HepG2 (cell line): ENCODE results near the gene METTL23. TPM values are rescaled to one million over a fixed set of nuclear protein-coding genes. Genes with fewer than 3 reads are reported as not detected.
A peak's percentile ranks its signal among the peaks of the same experiment; 100 is the strongest.

ENCODE experiments used
- AGO1 ChIP-seq: fragments of 200-400 bp; formaldehyde crosslinking; IDR thresholded peaks from 2 replicates; pipeline ENCODE4 v1.6.1; 2017; ENCODE audit warnings: mild to moderate bottlenecking, low read depth, low read length, moderate library complexity; ENCODE audit not compliant: poor library complexity, severe bottlenecking
- AGO2 ChIP-seq: fragments of 200-400 bp; formaldehyde crosslinking; optimal IDR thresholded peaks from 2 replicates; pipeline ENCODE3; 2017; ENCODE audit warnings: mild to moderate bottlenecking, low read depth, low read length, moderate library complexity
- AHR ChIP-seq: IDR thresholded peaks from 2 replicates; pipeline ENCODE4 v1.6.1; 2018; ENCODE audit warnings: missing genetic modification reagents, missing compliant biosample characterization
- ATM ChIP-seq: fragments of 450-650 bp; IDR thresholded peaks from 2 replicates; pipeline ENCODE4 v1.7.1; 2017; ENCODE audit warnings: mild to moderate bottlenecking, borderline replicate concordance
- BCL3 ChIP-seq: sonication (generic); formaldehyde crosslinking; IDR thresholded peaks from 2 replicates; pipeline ENCODE4 v1.5.1; 2020; ENCODE audit warnings: mild to moderate bottlenecking, missing genetic modification reagents, moderate library complexity
- CREM ChIP-seq, 2 experiments: sonication (generic) in 1 of 2; formaldehyde crosslinking in 1 of 2; IDR thresholded peaks; 2 replicates each; pipeline versions ENCODE4 v1.4.0 to v1.6.1; 2016 to 2020; ENCODE audit warnings: antibody characterized with exemption in 1 of 2, mild to moderate bottlenecking in 1 of 2, missing genetic modification reagents in 1 of 2
- FUBP1 ChIP-seq: sonication (generic); formaldehyde crosslinking; IDR thresholded peaks from 2 replicates; pipeline ENCODE4 v1.5.1; 2020; ENCODE audit warnings: missing genetic modification reagents, mild to moderate bottlenecking, borderline replicate concordance
- HHEX ChIP-seq: IDR thresholded peaks from 2 replicates; pipeline ENCODE4 v1.6.1; 2016; ENCODE audit warnings: control low read depth
- MTA1 ChIP-seq: sonication (generic); formaldehyde crosslinking; IDR thresholded peaks from 2 replicates; pipeline ENCODE4 v1.4.0; 2020; ENCODE audit warnings: missing genetic modification reagents, mild to moderate bottlenecking, borderline replicate concordance
- NFIC ChIP-seq: IDR thresholded peaks from 2 replicates; pipeline ENCODE4 v1.6.1; 2012; ENCODE audit warnings: mild to moderate bottlenecking, low read length, inconsistent platforms
- ONECUT2 ChIP-seq: sonication (generic); formaldehyde crosslinking; IDR thresholded peaks from 2 replicates; pipeline ENCODE4 v1.4.0; 2020; ENCODE audit warnings: missing genetic modification reagents
- PHF21A ChIP-seq: sonication (generic); formaldehyde crosslinking; IDR thresholded peaks from 2 replicates; pipeline ENCODE4 v1.5.0; 2020; ENCODE audit warnings: mild to moderate bottlenecking, missing genetic modification reagents
- PRDM4 ChIP-seq: sonication (generic); formaldehyde crosslinking; IDR thresholded peaks from 2 replicates; pipeline ENCODE4 v1.9.0; 2021; ENCODE audit warnings: missing genetic modification reagents, borderline replicate concordance
- REPIN1 ChIP-seq: sonication (generic); formaldehyde crosslinking; IDR thresholded peaks from 2 replicates; pipeline ENCODE4 v1.8.0; 2022; ENCODE audit warnings: missing genetic modification reagents, low read depth, mild to moderate bottlenecking, borderline replicate concordance
- TAF1 ChIP-seq: sonication (generic); formaldehyde crosslinking; IDR thresholded peaks from 2 replicates; pipeline ENCODE4 v1.4.0; 2020; ENCODE audit warnings: missing genetic modification reagents
- TCF12 ChIP-seq, 2 experiments: fragments of 450-650 bp in 1 of 2; sonication (generic) in 1 of 2; formaldehyde crosslinking in 1 of 2; IDR thresholded peaks; 2 replicates each; pipeline versions ENCODE4 v1.6.1 to v1.8.0; 2017 to 2022; ENCODE audit warnings: antibody characterized with exemption in 1 of 2, mild to moderate bottlenecking in 1 of 2, missing genetic modification reagents in 1 of 2, moderate library complexity in 1 of 2
- THAP8 ChIP-seq: sonication (generic); formaldehyde crosslinking; IDR thresholded peaks from 2 replicates; pipeline ENCODE4 v1.5.1; 2020; ENCODE audit warnings: missing genetic modification reagents, mild to moderate bottlenecking, borderline replicate concordance
- ZFP1 ChIP-seq: IDR thresholded peaks from 2 replicates; pipeline ENCODE4 v1.6.1; 2016
- ZNF253 ChIP-seq: sonication (generic); formaldehyde crosslinking; IDR thresholded peaks from 2 replicates; pipeline ENCODE4 v1.8.0; 2022; ENCODE audit warnings: mild to moderate bottlenecking, missing genetic modification reagents, borderline replicate concordance
- ZNF33B ChIP-seq: sonication (generic); formaldehyde crosslinking; IDR thresholded peaks from 2 replicates; pipeline ENCODE4 v1.5.1; 2020; ENCODE audit warnings: mild to moderate bottlenecking, missing genetic modification reagents
- ZNF570 ChIP-seq: sonication (generic); formaldehyde crosslinking; IDR thresholded peaks from 2 replicates; pipeline ENCODE4 v1.4.0; 2020; ENCODE audit warnings: mild to moderate bottlenecking, missing genetic modification reagents, borderline replicate concordance
- ZNF704 ChIP-seq: sonication (generic); formaldehyde crosslinking; IDR thresholded peaks from 2 replicates; pipeline ENCODE4 v1.8.1; 2023; ENCODE audit warnings: mild to moderate bottlenecking, inconsistent platforms, moderate library complexity, missing genetic modification reagents, borderline replicate concordance
- polyA plus RNA-seq, 8 experiments: library from polyadenylated mRNA; depleted of rRNA in 3 of 8; stranded (reverse) in 7 of 8; unstranded in 1 of 8; fragments of >200 nt; fragmentation: Illumina TruSeq in 4 of 8; extraction: Trizol in 4 of 8; gene quantifications; 2 replicates each; pipeline versions ENCODE4 v1.2.1 to v1.2.3, GENCODE V29; 2011 to 2016; ENCODE audit warnings: low read depth in 4 of 8, missing spikeins in 1 of 8, mixed read lengths in 1 of 8; ENCODE audit not compliant: insufficient read depth in 1 of 8
- total RNA-seq, 5 experiments: library from RNA; depleted of rRNA; stranded (reverse); fragments of >200 nt; fragmentation: Illumina TruSeq; extraction: Trizol; gene quantifications; 2 replicates each; pipeline ENCODE4 v1.2.3, GENCODE V29; 2016; ENCODE audit warnings: low read depth in 1 of 5

METTL23 gene
- total and polyA plus RNA-seq, 2 of the 13 experiments (the other 11 are each of a cell fraction or from before 2014, with no cell fraction given): 39.9 to 104 TPM

- TF ChIP-seq BCL3 (CRISPR knock-in tag): peak; percentile 14; the same call in 1 of the 2 replicates
- no peak for TF ChIP-seq ONECUT2 (CRISPR knock-in tag)
- no peak for TF ChIP-seq ZNF704
- peak; percentile 27; the same call in 1 of the 2 replicates for TF ChIP-seq REPIN1
- TF ChIP-seq NFIC: no peak
- no peak for TF ChIP-seq ZNF570 (CRISPR knock-in tag)
- TF ChIP-seq ATM: no peak
- no peak for TF ChIP-seq ZNF33B (CRISPR knock-in tag)
- no peak for TF ChIP-seq ZFP1 (CRISPR knock-in tag)
- no peak; the same call in 1 of the 2 replicates for TF ChIP-seq MTA1 (CRISPR knock-in tag)
- no peak for TF ChIP-seq TAF1 (CRISPR knock-in tag)
- TF ChIP-seq AGO2: peak; percentile 100
- TF ChIP-seq THAP8 (CRISPR knock-in tag): no peak
- no peak for TF ChIP-seq HHEX (CRISPR knock-in tag)
- no peak for TF ChIP-seq AHR (CRISPR knock-in tag)
- no peak for TF ChIP-seq CREM (IDR thresholded peaks at IDR 0.05)
- no peak for TF ChIP-seq CREM (CRISPR knock-in tag; IDR thresholded peaks at IDR 0.05)
- TF ChIP-seq PRDM4 (CRISPR knock-in tag): no peak
- 0 out of 2 replicates have a peak, but pooled peaks have one; percentile 2 for TF ChIP-seq FUBP1
- TF ChIP-seq TCF12 (IDR thresholded peaks at IDR 0.05): no peak
- no peak for TF ChIP-seq TCF12 (CRISPR knock-in tag; IDR thresholded peaks at IDR 0.05)
- TF ChIP-seq ZNF253 (CRISPR knock-in tag): no peak
- TF ChIP-seq AGO1: no peak
- no peak for TF ChIP-seq PHF21A (CRISPR knock-in tag)
These were observed 9.9 kb downstream of the METTL23 start (continued) for GRCh38 chr17:76736349-76737081.
